Testis (tissue), 3 donors: ENCODE results near the gene ACOT8. TPM values are rescaled to one million over a fixed set of nuclear protein-coding genes. Genes with fewer than 3 reads are reported as not detected.

Source experiments
- DNase-seq: peaks from one replicate; pipeline ENCODE4 v3.0.0-alpha.2; 2019
- H3K27ac ChIP-seq, 2 donors: fragments of 200-600 bp; sonication (generic); one replicate each; pipeline ENCODE4 v1.5.1; 2019
- H3K27me3 ChIP-seq: fragments of 200-600 bp; sonication (generic); one replicate; pipeline ENCODE4 v1.5.1; 2019
- H3K36me3 ChIP-seq: fragments of 200-600 bp; sonication (generic); one replicate; pipeline ENCODE4 v1.5.1; 2017; ENCODE audit warnings: low read depth; ENCODE audit errors: missing control alignments
- H3K4me1 ChIP-seq: fragments of 200-600 bp; sonication (generic); one replicate; pipeline ENCODE4 v1.5.1; 2019
- H3K4me3 ChIP-seq, 2 donors: fragments of 200-600 bp; sonication (generic); one replicate each; pipeline ENCODE4 v1.5.1; 2017 to 2019
- H3K9me3 ChIP-seq: fragments of 200-600 bp; sonication (generic); one replicate; pipeline ENCODE4 v1.5.1; 2017
- POLR2A ChIP-seq: fragments of 450-650 bp; IDR thresholded peaks from one replicate; pipeline ENCODE4 v1.6.1; 2017; ENCODE audit warnings: antibody characterized with exemption, mild to moderate bottlenecking, moderate library complexity
- WGBS, 2 donors: methylation state at CpG; one replicate each; pipeline ENCODE4 v1.1.5; 2018; 5-methylcytosine and 5-hydroxymethylcytosine counted together
- intact Hi-C: fragments of 100-400 bp; cut with DNase I; formaldehyde crosslinking; loops from one replicate; pipeline ENCODE4 v1.15.1; 2023; ENCODE audit warnings: low total_unique reads
- polyA plus RNA-seq: library from polyadenylated mRNA; stranded (reverse); fragments of 350-450 nt; fragmentation: Illumina TruSeq; extraction: RNeasy Lipid Tissue Mini Kit (QIAGEN cat#74804); gene quantifications from one replicate; pipeline ENCODE4 v1.2.3, GENCODE V29; 2014; ENCODE audit warnings: low read depth, low replicate concordance; ENCODE audit not compliant: insufficient read depth
- total RNA-seq, 2 donors: library from RNA; depleted of rRNA; stranded (reverse); fragments of >200 nt; gene quantifications; one replicate each; pipeline ENCODE4 v1.2.3, GENCODE V29; 2016
- TF ChIP-seq, protein P1 (sequence below), 3 experiments: fragments of 450-650 bp in 2 of 3; fragments of 200-600 bp in 1 of 3; sonication (generic) in 1 of 3; IDR thresholded peaks; one replicate each; pipeline ENCODE4 v1.5.1; 2016 to 2019; ENCODE audit warnings: antibody characterized with exemption in 3 of 3, mild to moderate bottlenecking in 2 of 3, moderate library complexity in 1 of 3

The ACOT8 gene
- total and polyA plus RNA-seq, 3 donors from 2014 or later = 44.4 to 79.6 (median 71.2) TPM

DNA sequence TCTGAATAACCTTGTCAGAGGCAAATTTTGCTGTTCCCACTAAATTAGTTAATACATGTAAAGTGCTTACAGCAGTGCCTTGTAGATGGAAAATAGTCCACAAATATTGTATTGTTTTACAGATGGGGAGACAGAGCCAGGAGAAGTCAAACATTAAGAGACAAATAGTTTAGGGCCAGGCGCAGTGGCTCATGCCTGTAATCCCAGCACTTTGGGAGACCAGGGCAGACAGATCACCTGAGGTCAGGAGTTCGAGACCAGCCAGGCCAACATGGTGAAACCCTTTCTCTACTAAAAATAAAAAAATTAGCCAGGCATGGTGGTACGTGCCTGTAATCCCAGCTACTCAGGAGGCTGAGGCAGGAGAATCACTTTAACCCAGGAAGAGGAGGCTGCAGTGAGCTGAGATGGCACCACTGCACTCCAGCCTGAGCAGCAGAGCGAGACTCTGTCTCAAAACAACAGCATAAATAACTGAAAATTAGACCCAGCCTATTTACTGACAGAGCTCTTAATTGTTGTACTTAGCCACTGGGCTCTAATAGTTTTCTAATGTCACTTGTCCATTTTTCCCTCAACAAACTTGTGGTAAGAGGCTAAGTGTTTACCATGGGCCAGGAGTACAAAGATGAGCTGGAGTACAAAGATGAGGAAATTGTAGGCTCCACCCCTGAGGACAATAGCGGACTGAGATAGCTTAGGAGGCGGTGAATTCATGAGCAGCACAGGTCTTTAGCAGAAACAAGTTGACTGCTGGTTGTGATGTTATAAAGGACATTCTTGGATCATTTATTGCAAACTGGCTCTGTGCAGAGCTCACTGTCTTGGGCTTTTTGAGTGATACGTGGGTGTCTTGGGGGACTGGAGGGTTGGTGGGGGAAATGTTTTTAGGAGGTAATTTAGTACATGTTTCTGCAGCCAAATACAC lies 6.6 kb upstream of the ACOT8 start:
- H3K27me3 ChIP-seq = no peaks in the 10 kb centered on the region
- no peak for DNase-seq
- H3K27ac ChIP-seq = no peak overlapping the region
- H3K4me1 ChIP-seq = peaks cover 9% of the 10 kb centered on the region
- intact Hi-C loops = no loop called here
- 81 to 83% methylated on average over 7 of the region's 7 CpGs for whole genome bisulfite sequencing, 2 donors
- no peak for TF ChIP-seq POLR2A
- TF ChIP-seq, protein P1, sequence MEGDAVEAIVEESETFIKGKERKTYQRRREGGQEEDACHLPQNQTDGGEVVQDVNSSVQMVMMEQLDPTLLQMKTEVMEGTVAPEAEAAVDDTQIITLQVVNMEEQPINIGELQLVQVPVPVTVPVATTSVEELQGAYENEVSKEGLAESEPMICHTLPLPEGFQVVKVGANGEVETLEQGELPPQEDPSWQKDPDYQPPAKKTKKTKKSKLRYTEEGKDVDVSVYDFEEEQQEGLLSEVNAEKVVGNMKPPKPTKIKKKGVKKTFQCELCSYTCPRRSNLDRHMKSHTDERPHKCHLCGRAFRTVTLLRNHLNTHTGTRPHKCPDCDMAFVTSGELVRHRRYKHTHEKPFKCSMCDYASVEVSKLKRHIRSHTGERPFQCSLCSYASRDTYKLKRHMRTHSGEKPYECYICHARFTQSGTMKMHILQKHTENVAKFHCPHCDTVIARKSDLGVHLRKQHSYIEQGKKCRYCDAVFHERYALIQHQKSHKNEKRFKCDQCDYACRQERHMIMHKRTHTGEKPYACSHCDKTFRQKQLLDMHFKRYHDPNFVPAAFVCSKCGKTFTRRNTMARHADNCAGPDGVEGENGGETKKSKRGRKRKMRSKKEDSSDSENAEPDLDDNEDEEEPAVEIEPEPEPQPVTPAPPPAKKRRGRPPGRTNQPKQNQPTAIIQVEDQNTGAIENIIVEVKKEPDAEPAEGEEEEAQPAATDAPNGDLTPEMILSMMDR (IDR thresholded peaks at IDR 0.05) = no peak
- H3K36me3 ChIP-seq = no peaks in the 10 kb centered on the region
- no peak overlapping the region for H3K4me3 ChIP-seq
- H3K9me3 ChIP-seq = no peaks in the 10 kb centered on the region

DNA sequence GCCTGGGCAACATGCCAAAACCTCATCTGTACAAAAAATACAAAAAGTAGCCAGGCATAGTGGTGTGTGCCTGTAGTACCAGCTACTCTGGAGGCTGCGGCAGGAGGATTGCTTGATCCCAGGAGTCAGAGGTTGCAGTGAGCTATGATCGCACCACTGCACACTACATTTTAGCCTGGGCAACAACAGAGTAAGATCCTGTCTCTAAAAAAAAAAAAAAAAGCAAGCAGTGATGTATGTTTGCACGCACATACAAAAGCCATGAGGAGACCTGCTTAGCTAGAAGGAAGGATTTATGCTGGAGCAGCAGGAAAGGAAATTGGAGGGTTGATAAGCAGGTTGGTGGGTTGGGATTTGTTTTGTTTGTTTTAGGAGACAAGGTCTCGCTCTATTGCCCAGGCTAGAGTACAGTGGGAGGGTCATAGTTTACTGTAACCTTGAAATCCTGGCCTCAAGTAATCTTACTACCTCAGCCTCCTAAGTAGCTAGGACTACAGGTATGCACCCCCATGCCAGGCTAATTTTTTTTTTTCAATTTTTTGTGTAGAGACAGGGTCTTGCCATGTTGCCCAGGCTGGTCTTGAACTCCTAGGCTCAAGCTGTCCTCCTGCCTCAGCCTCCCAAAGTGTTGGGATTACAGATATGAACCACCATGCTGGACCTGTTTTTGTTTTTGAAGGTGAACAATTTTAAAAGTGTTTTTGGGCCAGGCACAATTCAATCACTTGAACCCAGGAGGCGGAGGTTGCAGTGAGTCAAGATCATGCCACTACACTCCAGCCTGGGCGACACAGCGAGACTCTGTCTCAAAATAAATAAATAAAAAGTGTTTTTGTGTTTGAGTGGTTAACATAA lies 4.3 kb upstream of the ACOT8 start:
- no peak overlapping the region for H3K4me3 ChIP-seq
- 80 to 84% methylated on average over 7 of the region's 7 CpGs for WGBS, 2 donors
- H3K9me3 ChIP-seq = no peaks in the 10 kb centered on the region
- H3K27me3 ChIP-seq = no peaks in the 10 kb centered on the region
- H3K27ac ChIP-seq = no peak overlapping the region
- peak; percentile 66 for DNase-seq
- TF ChIP-seq POLR2A = no peak
- TF ChIP-seq, protein P1 (IDR thresholded peaks at IDR 0.05) = no peak
- no peaks in the 10 kb centered on the region for H3K36me3 ChIP-seq
- H3K4me1 ChIP-seq = peaks cover 7% of the 10 kb centered on the region
- intact Hi-C loops = no loop called here

DNA sequence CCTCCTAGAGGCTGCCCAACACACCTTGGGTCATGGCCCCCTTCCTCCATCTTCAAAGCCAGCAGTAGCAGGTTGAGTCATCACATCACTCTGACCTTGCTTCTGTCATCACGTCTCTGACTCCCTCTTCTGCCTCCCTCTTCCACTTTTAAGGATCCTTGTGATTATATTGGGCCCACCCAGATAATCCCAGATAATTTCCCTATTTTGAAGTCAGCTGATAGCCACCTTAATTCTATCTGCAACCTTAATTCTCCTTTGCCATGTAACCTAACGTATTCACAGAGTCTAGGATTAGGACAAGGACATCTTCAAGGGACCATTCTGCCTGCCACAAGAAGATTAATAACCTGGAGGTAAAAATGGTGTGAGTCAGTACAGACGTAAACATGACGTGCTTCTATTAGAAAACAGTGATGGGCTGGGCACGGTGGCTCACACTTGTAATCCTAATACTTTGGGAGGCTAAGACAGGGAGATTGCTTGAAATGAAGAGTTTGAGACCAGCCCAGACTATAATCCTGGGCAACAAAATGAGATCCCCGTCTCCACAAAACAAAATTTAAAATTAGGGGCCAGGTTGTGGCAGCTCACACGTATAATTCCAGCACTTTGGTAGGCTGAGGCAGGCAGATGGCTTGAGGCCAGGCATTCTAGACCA lies 3.5 kb upstream of the ACOT8 start:
- no peak overlapping the region for H3K4me3 ChIP-seq
- H3K4me1 ChIP-seq = peaks cover 14% of the 10 kb centered on the region
- H3K36me3 ChIP-seq = no peaks in the 10 kb centered on the region
- TF ChIP-seq POLR2A = no peak
- TF ChIP-seq, protein P1 (IDR thresholded peaks at IDR 0.05) = no peak
- WGBS, 2 donors = 66 to 71% methylated on average over 7 of the region's 7 CpGs
- H3K27me3 ChIP-seq = no peaks in the 10 kb centered on the region
- intact Hi-C loops = no loop called here
- no peaks in the 10 kb centered on the region for H3K9me3 ChIP-seq
- no peak for DNase-seq
- no peak overlapping the region for H3K27ac ChIP-seq

DNA sequence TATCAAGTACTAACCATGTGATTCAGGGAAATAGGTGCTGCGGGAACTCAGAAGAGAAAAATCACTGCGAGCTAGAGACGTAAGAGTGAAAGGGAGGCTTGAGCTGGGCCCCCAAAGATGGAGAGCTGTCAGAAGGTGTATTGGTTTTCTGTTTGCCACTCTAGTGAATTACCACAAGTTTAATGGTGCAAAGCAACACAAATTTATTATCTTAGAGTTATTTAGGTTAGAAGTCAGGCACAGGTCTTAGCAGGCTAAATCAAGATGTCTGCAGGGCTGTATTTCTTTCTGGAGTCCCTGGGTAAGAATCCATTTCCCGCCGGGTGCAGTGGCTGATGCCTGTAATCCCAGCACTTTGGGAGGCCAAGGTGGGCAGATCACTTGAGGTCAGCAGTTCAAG lies 2.7 kb upstream of the ACOT8 start:
- no peaks in the 10 kb centered on the region for H3K36me3 ChIP-seq
- H3K27ac ChIP-seq = no peak overlapping the region
- H3K4me1 ChIP-seq = peaks cover 19% of the 10 kb centered on the region
- 77 to 86% methylated on average over 5 of the region's 5 CpGs for WGBS, 2 donors
- H3K9me3 ChIP-seq = no peaks in the 10 kb centered on the region
- no peak for TF ChIP-seq POLR2A
- TF ChIP-seq, protein P1 (IDR thresholded peaks at IDR 0.05) = no peak
- DNase-seq = no peak
- H3K4me3 ChIP-seq = no peak overlapping the region
- no peaks in the 10 kb centered on the region for H3K27me3 ChIP-seq
- intact Hi-C loops = no loop called here
